Measurements from ENCODE around the gene TGFBR1. TPM values are rescaled to one million over a fixed set of nuclear protein-coding genes. Genes with fewer than 3 reads are reported as not detected.

The TGFBR1 gene
- total RNA-seq, 4 donors from 2014 or later = 10.1 to 23.3 (median 16.0) TPM

- DNase-seq (ENCODE audit: low spot score in 2 of 2) = no peak
- TF ChIP-seq CTCF (IDR thresholded peaks at IDR 0.05) (no peak), POLR2A (IDR thresholded peaks at IDR 0.05) (no peak)
- no peak overlapping the region for H3K4me3 ChIP-seq (ENCODE audit: low read depth, poor library complexity, severe bottlenecking)
- intact Hi-C loops (cut with DNase I; ENCODE audit: low total_unique reads) = no loop called here
- 82 to 88% methylated on average over 8 of the region's 8 CpGs for WGBS, 2 donors
These were observed 30.7 kb upstream of the TGFBR1 start for GRCh38 chr9:99073985-99074901.

- no peak for TF ChIP-seq CTCF (IDR thresholded peaks at IDR 0.05)
- no peak for TF ChIP-seq POLR2A (IDR thresholded peaks at IDR 0.05)
- no peak overlapping the region for H3K4me3 ChIP-seq (ENCODE audit: low read depth, poor library complexity, severe bottlenecking)
- DNase-seq (ENCODE audit: low spot score in 2 of 2) = no peak
- intact Hi-C loops (cut with DNase I; ENCODE audit: low total_unique reads) = no loop called here
- WGBS, 2 donors = 86 to 87% methylated on average over 3 of the region's 3 CpGs
These were observed 30.0 kb upstream of the TGFBR1 start for GRCh38 chr9:99074902-99075245.

- DNase-seq (ENCODE audit: low spot score in 2 of 2) = no peak
- TF ChIP-seq CTCF (IDR thresholded peaks at IDR 0.05) (no peak), POLR2A (IDR thresholded peaks at IDR 0.05) (no peak)
- intact Hi-C loops (cut with DNase I; ENCODE audit: low total_unique reads) = no loop called here
- 67 to 73% methylated on average over 6 of the region's 6 CpGs for WGBS, 2 donors
- H3K4me3 ChIP-seq (ENCODE audit: low read depth, poor library complexity, severe bottlenecking) = no peak overlapping the region
These were observed 29.5 kb upstream of the TGFBR1 start for GRCh38 chr9:99075246-99075912.

- no peak for TF ChIP-seq POLR2A (IDR thresholded peaks at IDR 0.05)
- no peak for TF ChIP-seq CTCF (IDR thresholded peaks at IDR 0.05)
- no peak overlapping the region for H3K4me3 ChIP-seq (ENCODE audit: low read depth, poor library complexity, severe bottlenecking)
- DNase-seq (ENCODE audit: low spot score in 2 of 2) = no peak
- 83 to 84% methylated on average over 4 of the region's 4 CpGs for WGBS, 2 donors
- intact Hi-C loops (cut with DNase I; ENCODE audit: low total_unique reads) = no loop called here
These were observed 28.9 kb upstream of the TGFBR1 start for GRCh38 chr9:99076030-99076429.

GRCh38 chr9:99076483-99077171 is 28.3 kb upstream of the TGFBR1 start:
- 43 to 50% methylated on average over 6 of the region's 6 CpGs for WGBS, 2 donors
- no peak for TF ChIP-seq POLR2A (IDR thresholded peaks at IDR 0.05)
- TF ChIP-seq CTCF (IDR thresholded peaks at IDR 0.05) = no peak
- intact Hi-C loops (cut with DNase I; ENCODE audit: low total_unique reads) = no loop called here
- no peak for DNase-seq (ENCODE audit: low spot score in 2 of 2)
- H3K4me3 ChIP-seq (ENCODE audit: low read depth, poor library complexity, severe bottlenecking) = no peak overlapping the region
